ENCODE results near the gene DHRSX.

DNA sequence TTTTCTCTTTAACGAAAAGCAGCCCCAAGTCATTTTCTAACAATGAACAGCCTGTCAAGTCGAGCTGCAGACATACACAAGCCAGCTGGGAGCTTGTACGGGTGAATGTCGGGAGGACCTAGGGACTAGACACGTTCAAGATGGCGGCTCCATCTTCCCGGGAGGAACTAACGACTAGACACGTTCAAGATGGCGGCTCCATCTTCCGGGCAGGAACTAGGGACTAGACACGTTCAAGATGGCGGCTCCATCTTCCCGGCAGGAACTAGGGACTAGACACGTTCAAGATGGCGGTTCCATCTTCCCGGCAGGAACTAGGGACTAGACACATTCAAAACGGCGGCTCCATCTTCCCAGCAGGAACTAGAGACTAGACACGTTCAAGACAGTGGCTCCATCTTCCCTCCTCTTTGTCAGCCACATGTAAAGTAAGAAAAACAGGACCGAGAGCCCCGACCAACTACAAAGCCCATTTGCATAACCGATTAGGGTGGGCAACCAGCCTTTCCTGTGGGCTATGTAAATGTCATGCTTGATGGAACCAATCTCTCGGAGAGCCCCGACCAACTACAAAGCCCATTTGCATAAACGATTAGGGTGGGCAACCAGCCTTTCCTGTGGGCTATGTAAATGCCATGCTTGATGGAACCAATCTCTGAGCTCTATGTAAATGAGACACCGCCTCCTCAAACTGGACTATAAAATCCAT lies 175.5 kb downstream of the DHRSX start:
- TF ChIP-seq CTCF (IDR thresholded peaks at IDR 0.05) (no peak), EZH2 (IDR thresholded peaks at IDR 0.05; ENCODE audit: borderline replicate concordance, insufficient read depth, low read depth, low read length, poor library complexity, severe bottlenecking) (no peak)
